HepG2 (cell line): Measurements from ENCODE around the gene ARL14EP. TPM values are rescaled to one million over a fixed set of nuclear protein-coding genes. Genes with fewer than 3 reads are reported as not detected.
A peak's percentile ranks its signal among the peaks of the same experiment; 100 is the strongest.

Experiments used
- ATAC-seq: fragments of 200-7000 bp; cut with Tn5 transposase; 3 replicates; pipeline ENCODE4 v1.9.1; 2020; ENCODE audit warnings: mild to moderate bottlenecking, moderate library complexity
- Bru-seq: library from RNA; stranded (reverse); fragments of 400-500 nt; gene quantifications from one replicate; lab custom pipeline; 2021; lab: Mats Ljungman, UMichigan
- BruChase-seq, 2 experiments: library from RNA; stranded (reverse); fragments of 400-500 nt; gene quantifications; one replicate each; lab custom pipeline; 2021; lab: Mats Ljungman, UMichigan
- BruUV-seq: library from RNA; stranded (reverse); fragments of 400-500 nt; replicated peaks from 2 replicates; lab custom pipeline; 2021; lab: Mats Ljungman, UMichigan
- CTCF ChIA-PET: fragments of 300-600 bp; formaldehyde crosslinking; extraction: SDS; loops from one replicate; lab custom pipeline; 2021; ENCODE audit warnings: low total read pairs, inconsistent platforms, low intra/inter-chr PET ratio; lab: Yijun Ruan, JAX
- POLR2A ChIA-PET: fragments of 350-600 bp; sonication (Branson Sonifier 250); formaldehyde crosslinking; loops from one replicate; lab custom pipeline; 2020; ENCODE audit warnings: antibody characterized with exemption, inconsistent platforms; lab: Yijun Ruan, JAX
- DNase-seq: peaks from one replicate; pipeline ENCODE4 v3.0.0-alpha.2; 2015; ENCODE audit warnings: low spot score
- FAIRE-seq: peaks from 3 replicates; lab custom pipeline; 2011; peaks lifted over from hg19 to GRCh38; lab: Jason Lieb, UNC
- H2AFZ ChIP-seq: one replicate; pipeline ENCODE4 v1.6.1; 2011; ENCODE audit warnings: low read length, inconsistent platforms
- H3K27ac ChIP-seq: fragments of 300-600 bp; 3 replicates; pipeline ENCODE4 v1.8.0; 2011; ENCODE audit warnings: mixed run types, mild to moderate bottlenecking, mixed read lengths, low read length, inconsistent platforms; ENCODE audit not compliant: insufficient read depth; ENCODE audit errors: extremely low read length
- H3K27me3 ChIP-seq, 2 experiments: fragments of 200-600 bp in 1 of 2; 2 replicates in 1 of 2; 3 replicates in 1 of 2; pipeline versions ENCODE4 v1.6.0 to v1.8.0; 2011; ENCODE audit warnings: low read length in 2 of 2, mild to moderate bottlenecking in 2 of 2, moderate library complexity in 2 of 2, inconsistent platforms in 1 of 2; ENCODE audit not compliant: insufficient read depth in 2 of 2, control insufficient read depth in 1 of 2
- H3K36me3 ChIP-seq, 2 experiments: fragments of 200-600 bp in 1 of 2; replicated peaks in 1 of 2; 2 replicates in 1 of 2; 3 replicates in 1 of 2; pipeline versions ENCODE4 v1.5.1 to v1.8.0; 2011; ENCODE audit warnings: low read length in 2 of 2, inconsistent platforms in 1 of 2; ENCODE audit not compliant: insufficient read depth in 2 of 2, control insufficient read depth in 1 of 2
- H3K4me1 ChIP-seq: 2 replicates; pipeline ENCODE4 v1.5.1; 2012; ENCODE audit warnings: low read length, inconsistent platforms; ENCODE audit not compliant: insufficient read depth
- H3K4me2 ChIP-seq: 2 replicates; pipeline ENCODE4 v1.6.0; 2011; ENCODE audit warnings: low read depth, low read length, inconsistent platforms
- H3K4me3 ChIP-seq, 3 experiments: fragments of 200-600 bp in 1 of 3; sonication (generic), shearing (Covaris generic) in 1 of 3; replicated peaks in 1 of 3; 2 replicates each; pipeline ENCODE4 v1.5.1; 2011 to 2016; ENCODE audit warnings: low read length in 3 of 3, inconsistent platforms in 2 of 3, low read depth in 2 of 3, mild to moderate bottlenecking in 2 of 3, control low read depth in 1 of 3, mixed read lengths in 1 of 3; ENCODE audit not compliant: insufficient read depth in 1 of 3
- H3K79me2 ChIP-seq: one replicate; pipeline ENCODE4 v1.6.1; 2011; ENCODE audit warnings: low read length, inconsistent platforms; ENCODE audit not compliant: insufficient read depth
- H3K9ac ChIP-seq: 2 replicates; pipeline ENCODE4 v1.6.0; 2011; ENCODE audit warnings: mild to moderate bottlenecking, low read depth, low read length, inconsistent platforms; ENCODE audit not compliant: insufficient read depth
- H3K9me3 ChIP-seq: 2 replicates; pipeline ENCODE4 v1.5.1; 2012; ENCODE audit warnings: mild to moderate bottlenecking, low read length
- H4K20me1 ChIP-seq: 2 replicates; pipeline ENCODE4 v1.6.0; 2011; ENCODE audit warnings: inconsistent platforms, mild to moderate bottlenecking, low read length, moderate library complexity; ENCODE audit not compliant: insufficient read depth
- ASH2L ChIP-seq: fragments of 300-600, 200-600 bp; sonication (generic); IDR thresholded peaks from 2 replicates; pipeline ENCODE4 v1.7.0; 2017; ENCODE audit warnings: low read depth, mild to moderate bottlenecking, moderate library complexity, mixed read lengths, low read length; ENCODE audit not compliant: insufficient read length
- BRF2 ChIP-seq: sonication (generic); formaldehyde crosslinking; IDR thresholded peaks from 2 replicates; pipeline ENCODE4 v1.8.1; 2022; ENCODE audit warnings: mild to moderate bottlenecking, missing genetic modification reagents
- CCDC6 ChIP-seq: sonication (generic); formaldehyde crosslinking; IDR thresholded peaks from 2 replicates; pipeline ENCODE4 v1.8.1; 2022; ENCODE audit warnings: mild to moderate bottlenecking, missing genetic modification reagents, moderate library complexity
- MBNL3 ChIP-seq: fragments of 250-450 bp; sonication (Bioruptor Pico); conservative IDR thresholded peaks from 2 replicates; pipeline ENCODE4 v1.8.0; 2022; ENCODE audit warnings: mild to moderate bottlenecking, inconsistent platforms
- MEF2D ChIP-seq: sonication (generic); formaldehyde crosslinking; IDR thresholded peaks from 2 replicates; pipeline ENCODE4 v1.5.1; 2020; ENCODE audit warnings: mild to moderate bottlenecking, missing genetic modification reagents
- NR2C2 ChIP-seq: sonication (generic); formaldehyde crosslinking; IDR thresholded peaks from 2 replicates; pipeline ENCODE4 v1.4.0; 2020; ENCODE audit warnings: missing genetic modification reagents, mild to moderate bottlenecking, moderate library complexity, borderline replicate concordance
- ZFP37 ChIP-seq: sonication (generic); formaldehyde crosslinking; IDR thresholded peaks from 2 replicates; pipeline ENCODE4 v1.4.0; 2020; ENCODE audit warnings: missing genetic modification reagents, borderline replicate concordance
- ZNF225 ChIP-seq: sonication (generic); formaldehyde crosslinking; IDR thresholded peaks from 2 replicates; pipeline ENCODE4 v1.4.0; 2020; ENCODE audit warnings: mild to moderate bottlenecking, missing genetic modification reagents
- ZNF747 ChIP-seq: sonication (generic); formaldehyde crosslinking; IDR thresholded peaks from 2 replicates; pipeline ENCODE4 v1.8.1; 2023; ENCODE audit warnings: missing genetic modification reagents, mild to moderate bottlenecking, borderline replicate concordance
- ZNF781 ChIP-seq: sonication (generic); formaldehyde crosslinking; IDR thresholded peaks from 2 replicates; pipeline ENCODE4 v1.5.1; 2020; ENCODE audit warnings: borderline replicate concordance, mild to moderate bottlenecking, missing genetic modification reagents; ENCODE audit errors: not compliant biosample characterization
- WGBS: methylation state at CpG from one replicate; pipeline ENCODE4 v1.1.6; 2017; ENCODE audit warnings: low lambda C conversion rate; 5-methylcytosine and 5-hydroxymethylcytosine counted together
- in situ Hi-C: cut with HindIII; loops from 2 replicates; pipeline ENCODE4 v1.10.0; 2017; ENCODE audit warnings: low pct_unique_long_range_greater_than_20kb; ENCODE audit not compliant: extremely low pct_ligation_motif_present
- intact Hi-C: fragments of 100-400 bp; cut with micrococcal nuclease; formaldehyde crosslinking; loops from one replicate; pipeline ENCODE4 v1.10.0; 2022; ENCODE audit not compliant: unreplicated experiment
- long read RNA-seq, 2 experiments: library from RNA in 1 of 2; library from polyadenylated mRNA in 1 of 2; stranded (forward) in 1 of 2; unstranded in 1 of 2; transcript quantifications; one replicate each; pipeline ENCODE4 v2.0.0, GENCODE V29; 2019 to 2022
- polyA minus RNA-seq, 3 experiments: library from RNA; depleted of rRNA, polyadenylated mRNA; stranded (reverse); fragments of >200 nt; gene quantifications; 2 replicates each; pipeline ENCODE4 v1.2.3, GENCODE V29; 2011; ENCODE audit warnings: low replicate concordance in 1 of 3
- polyA plus RNA-seq, 8 experiments: library from polyadenylated mRNA; depleted of rRNA in 3 of 8; stranded (reverse) in 7 of 8; unstranded in 1 of 8; fragments of >200 nt; fragmentation: Illumina TruSeq in 4 of 8; extraction: Trizol in 4 of 8; gene quantifications; 2 replicates each; pipeline versions ENCODE4 v1.2.1 to v1.2.3, GENCODE V29; 2011 to 2016; ENCODE audit warnings: low read depth in 4 of 8, missing spikeins in 1 of 8, mixed read lengths in 1 of 8; ENCODE audit not compliant: insufficient read depth in 1 of 8
- total RNA-seq, 5 experiments: library from RNA; depleted of rRNA; stranded (reverse); fragments of >200 nt; fragmentation: Illumina TruSeq; extraction: Trizol; gene quantifications; 2 replicates each; pipeline ENCODE4 v1.2.3, GENCODE V29; 2016; ENCODE audit warnings: low read depth in 1 of 5

The ARL14EP gene
- 15.4 and 21.7 TPM in 2 replicates for total RNA-seq (2016; rRNA removed; fragmentation: Illumina TruSeq; extraction: Trizol)
- 3.4 and 5.8 TPM in 2 replicates for total RNA-seq (2016; cell fraction: cytosol; rRNA removed; fragmentation: Illumina TruSeq; extraction: Trizol; ENCODE audit: low read depth)
- 14.6 and 19.6 TPM in 2 replicates for total RNA-seq (2016; cell fraction: insoluble cytoplasmic fraction; rRNA removed; fragmentation: Illumina TruSeq; extraction: Trizol)
- total RNA-seq (2016; cell fraction: membrane; rRNA removed; fragmentation: Illumina TruSeq; extraction: Trizol), result 7.0 and 8.7 TPM in 2 replicates
- total RNA-seq (2016; cell fraction: nucleus; rRNA removed; fragmentation: Illumina TruSeq; extraction: Trizol), result 22.2 and 25.8 TPM in 2 replicates
- 9.8 and 11.4 TPM in 2 replicates for polyA plus RNA-seq (2011; rRNA removed)
- 3.4 and 5.6 TPM in 2 replicates for polyA plus RNA-seq (2011; cell fraction: cytosol; rRNA removed)
- polyA plus RNA-seq (2011; cell fraction: nucleus; rRNA removed), result 3.6 and 8.6 TPM in 2 replicates
- 7.5 and 10.8 TPM in 2 replicates for polyA plus RNA-seq (2012)
- polyA plus RNA-seq (2016; cell fraction: cytosol; fragmentation: Illumina TruSeq; extraction: Trizol; ENCODE audit: low read depth), result 2.1 and 4.0 TPM in 2 replicates
- 21.9 and 27.8 TPM in 2 replicates for polyA plus RNA-seq (2016; cell fraction: insoluble cytoplasmic fraction; fragmentation: Illumina TruSeq; extraction: Trizol; ENCODE audit: low read depth)
- 3.0 and 3.5 TPM in 2 replicates for polyA plus RNA-seq (2016; cell fraction: membrane; fragmentation: Illumina TruSeq; extraction: Trizol; ENCODE audit: low read depth)
- polyA plus RNA-seq (2016; cell fraction: nucleus; fragmentation: Illumina TruSeq; extraction: Trizol; ENCODE audit: insufficient read depth, low read depth), result 25.4 and 27.7 TPM in 2 replicates
- 2.3 and 7.7 TPM in 2 replicates for polyA minus RNA-seq (2011; rRNA and poly(A)+ RNA removed; ENCODE audit: low replicate concordance)
- 3.9 and 6.4 TPM in 2 replicates for polyA minus RNA-seq (2011; cell fraction: cytosol; rRNA and poly(A)+ RNA removed)
- polyA minus RNA-seq (2011; cell fraction: nucleus; rRNA and poly(A)+ RNA removed), result 23.8 and 28.6 TPM in 2 replicates
- Bru-seq, nascent RNA, result percentile 91 among the genes with signal in this experiment
- BruChase-seq, experiment 1, labeled RNA remaining after a 6-hour chase, result percentile 74 among the genes with signal in this experiment
- BruChase-seq, experiment 2, labeled RNA remaining after a 2-hour chase, result percentile 88 among the genes with signal in this experiment
- long read RNA-seq, experiment 1, transcript ARL14EP-201 (4 exons, 2,430 nt), result major isoform, 6 of 11 reads
- long read RNA-seq, experiment 1, partial matches to known transcripts, result 2 of 11 reads
- long read RNA-seq, experiment 1, other reads (novel, unspliced or antisense), result 1 of 11 reads
- long read RNA-seq, experiment 2, transcript ARL14EP-201 (4 exons, 2,430 nt), result major isoform, 10 of 31 reads
- long read RNA-seq, experiment 2, partial matches to known transcripts, result 3 of 31 reads
- long read RNA-seq, experiment 2, other reads (novel, unspliced or antisense), result 18 of 31 reads

GRCh38 chr11:30322826-30323710 lies at the start of gene ARL14EP:
Gene ARL14EP, plus strand, starts transcription at chr11:30323104. Its CDS starts 7,845 bp downstream, at chr11:30330949.
- peak within 1 kb of the TSS; percentile 83 for H3K9ac ChIP-seq
- in situ Hi-C loops (loop anchor here (10.0 kb wide), 1 partner anchor 188 kb away; no protein-coding TSS in a partner anchor), intact Hi-C loops (no loop called here)
- H3K36me3 ChIP-seq, result no peaks in the 10 kb centered on the region; a peak in 1 of 5 replicates
- H3K27ac ChIP-seq, result peak within 1 kb of the TSS; percentile 86
- H2AFZ ChIP-seq, result peak within 1 kb of the TSS; percentile 93
- H3K4me2 ChIP-seq, result peak within 1 kb of the TSS; percentile 86
- TSS peak; percentile 78 for BruUV-seq
- 4% methylated on average over 34 of the region's 51 CpGs for WGBS
- FAIRE-seq (peak; percentile 75), DNase-seq (peak; percentile 89), ATAC-seq (peak; percentile 100)
- peak within 1 kb of the TSS; percentile 77 to 83 (median 83) for H3K4me3 ChIP-seq
- H3K79me2 ChIP-seq, result peaks cover 22% of the 10 kb centered on the region
- H4K20me1 ChIP-seq, result no peaks in the 10 kb centered on the region
- no peaks in the 10 kb centered on the region for H3K9me3 ChIP-seq
- peaks cover 34% of the 10 kb centered on the region for H3K4me1 ChIP-seq
- POLR2A ChIA-PET, result interaction anchor here (0.9 to 1.3 kb wide), 7 partner anchors 8 to 166 kb away, joined by 3 to 9 read pairs (median 4); no protein-coding TSS in a partner anchor
- H3K27me3 ChIP-seq, result peaks cover 0 to 9% of the 10 kb centered on the region in 2 experiments; a peak in 1 of 5 replicates
- CTCF ChIA-PET, result no interaction called here
- TF ChIP-seq MEF2D (CRISPR knock-in tag) (peak; percentile 52; the same call in 1 of the 2 replicates), ASH2L (peak; percentile 95), NR2C2 (peak; percentile 86), ZFP37 (peak; percentile 70; the same call in 1 of the 2 replicates), ZNF225 (CRISPR knock-in tag) (peak; percentile 90), ZNF781 (CRISPR knock-in tag) (peak; percentile 89), ZNF747 (peak; percentile 94), CCDC6 (CRISPR knock-in tag) (peak; percentile 60; the same call in 1 of the 2 replicates), MBNL3 (CRISPR knock-in tag) (no peak), BRF2 (CRISPR knock-in tag) (peak; percentile 63; the same call in 1 of the 2 replicates)
